Mammary epithelial cell (primary cell): Measurements from ENCODE around the gene ERBB4.

Experiments
- CTCF ChIP-seq, 2 donors: IDR thresholded peaks in 1 of 2; conservative IDR thresholded peaks in 1 of 2; 2 replicates each; pipeline ENCODE4 v1.5.1; 2011 to 2012; ENCODE audit warnings: inconsistent platforms in 2 of 2, low read length in 2 of 2, mild to moderate bottlenecking in 2 of 2, control low read depth in 1 of 2, low read depth in 1 of 2; ENCODE audit not compliant: insufficient read depth in 1 of 2; ENCODE audit errors: extremely low read depth in 1 of 2
- EZH2 ChIP-seq: IDR thresholded peaks from 2 replicates; pipeline ENCODE4 v1.6.1; 2012; ENCODE audit warnings: low read length, inconsistent platforms, borderline replicate concordance

- TF ChIP-seq EZH2: no peak
- TF ChIP-seq CTCF (conservative IDR thresholded peaks at IDR 0.05 in 1 of 2, IDR thresholded peaks at IDR 0.05 in 1 of 2; ENCODE audit: extremely low read depth in 1 of 2, insufficient read depth in 1 of 2, low read depth in 1 of 2, low read length in 2 of 2): no peak
Observed at GRCh38 chr2:211367293-211367692, 1171.3 kb downstream of the ERBB4 start.
